ENCODE data around the gene DYNC1I1.

Gene DYNC1I1

DNA sequence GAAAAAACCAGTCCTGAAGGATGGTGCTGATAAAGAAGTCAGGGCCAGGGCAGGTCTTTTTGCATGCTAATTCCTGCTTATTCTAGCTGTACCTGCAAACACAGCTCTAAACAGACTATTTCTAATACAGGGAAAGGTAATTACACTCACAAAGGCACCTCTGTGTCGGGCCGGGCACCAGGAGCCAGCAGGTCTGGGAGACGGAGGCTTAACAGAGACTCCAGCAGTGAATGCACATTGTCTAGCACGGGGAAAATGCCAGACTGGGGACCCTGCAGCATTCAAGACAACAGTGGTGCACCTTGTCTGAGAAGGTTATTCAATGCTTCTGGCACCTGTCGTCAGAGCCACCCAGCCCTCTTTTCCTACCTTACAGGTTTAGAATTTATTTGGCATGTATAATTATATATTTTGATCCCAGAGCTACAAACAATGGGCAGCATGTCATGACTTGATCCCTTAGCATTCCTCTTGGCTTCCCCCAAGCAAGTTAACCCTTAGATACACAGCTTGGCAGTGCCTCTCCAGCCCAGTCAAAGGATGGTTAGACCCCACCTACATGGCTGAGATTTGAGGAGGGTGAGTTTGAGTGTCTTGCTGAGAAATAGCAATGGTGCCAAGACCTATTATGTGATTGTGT is 364.4 kb downstream of the DYNC1I1 start:
- no peak for DNase-seq (ENCODE audit: low read depth in 2 of 2)

GRCh38 chr7:96143495-96144259 is 371.3 kb downstream of the DYNC1I1 start:
- no peak for DNase-seq (ENCODE audit: low read depth in 2 of 2)

DNA sequence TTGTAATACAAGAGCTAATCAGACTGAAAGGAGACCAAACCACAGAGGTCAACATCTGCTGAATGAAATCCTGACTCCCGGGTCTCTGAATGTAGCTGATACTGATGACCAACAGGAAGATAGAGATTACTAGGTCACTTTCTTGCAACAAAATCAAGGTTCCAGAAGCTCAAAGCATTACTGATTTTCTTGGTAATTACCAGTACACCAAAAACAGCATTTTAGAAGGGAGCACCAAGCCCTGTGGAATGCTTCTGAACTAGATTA is 371.8 kb downstream of the DYNC1I1 start:
- no peak for DNase-seq (ENCODE audit: low read depth in 2 of 2)

Data from stimulated activated CD4-positive, alpha-beta T cell treated with anti-CD3 and anti-CD28 coated beads, Interleukin-12 subunit alpha, Interleukin-12 subunit beta, amount 100 ng/mL, for 24 hours (primary cell).